Stimulated activated CD8-positive, alpha-beta memory T cell treated with anti-CD3 and anti-CD28 coated beads, Interleukin-7, amount 100 ng/mL, for 1 hour (primary cell): ENCODE data around the gene ZEB2.

Experiments
- DNase-seq, 2 donors: peaks; one replicate each; pipeline ENCODE4 v3.0.0-alpha.2; 2020; ENCODE audit warnings: low read depth in 2 of 2

ZEB2 gene

GRCh38 chr2:144512891-144513351 is 7.0 kb downstream of the ZEB2 start:
- no peak for DNase-seq

- DNase-seq, result no peak
Observed at GRCh38 chr2:144512470-144512869, 7.4 kb downstream of the ZEB2 start.

GRCh38 chr2:144511937-144512336 is 8.0 kb downstream of the ZEB2 start:
- no peak for DNase-seq

- DNase-seq, result no peak
Observed at GRCh38 chr2:144511226-144511810, 8.6 kb downstream of the ZEB2 start.

- no peak for DNase-seq
Observed at GRCh38 chr2:144510294-144510991, 9.5 kb downstream of the ZEB2 start.

- DNase-seq, result no peak
Observed at GRCh38 chr2:144509879-144510221, 10.1 kb downstream of the ZEB2 start.

GRCh38 chr2:144509001-144509878 is 10.7 kb downstream of the ZEB2 start:
- DNase-seq, result no peak

GRCh38 chr2:144508172-144508851 is 11.6 kb downstream of the ZEB2 start:
- no peak for DNase-seq

- no peak for DNase-seq
Observed at GRCh38 chr2:144507441-144508171, 12.3 kb downstream of the ZEB2 start.

GRCh38 chr2:144505245-144505831 is 14.6 kb downstream of the ZEB2 start:
- DNase-seq, result no peak

- no peak for DNase-seq
Observed at GRCh38 chr2:144504218-144504641, 15.7 kb downstream of the ZEB2 start.

GRCh38 chr2:144503242-144503641 is 16.7 kb downstream of the ZEB2 start:
- DNase-seq, result no peak

GRCh38 chr2:144502369-144502768 is 17.6 kb downstream of the ZEB2 start:
- no peak for DNase-seq

- no peak for DNase-seq
Observed at GRCh38 chr2:144501627-144502026, 18.3 kb downstream of the ZEB2 start.

GRCh38 chr2:144501118-144501517 is 18.8 kb downstream of the ZEB2 start:
- DNase-seq, result no peak

- DNase-seq, result no peak
Observed at GRCh38 chr2:144500563-144500962, 19.4 kb downstream of the ZEB2 start.

GRCh38 chr2:144498277-144498676 is 21.6 kb downstream of the ZEB2 start:
- DNase-seq, result no peak

- no peak for DNase-seq
Observed at GRCh38 chr2:144496977-144497598, 22.8 kb downstream of the ZEB2 start.

- DNase-seq, result no peak
Observed at GRCh38 chr2:144496092-144496976, 23.6 kb downstream of the ZEB2 start.
